CD14-positive monocyte (primary cell): ENCODE data around the gene SLC9A9. TPM values are rescaled to one million over a fixed set of nuclear protein-coding genes. Genes with fewer than 3 reads are reported as not detected.

Experiments used
- DNase-seq, 3 donors: peaks; one replicate each; pipeline ENCODE4 v3.0.0-alpha.2; 2011 to 2022
- H2AFZ ChIP-seq: 2 replicates; pipeline ENCODE4 v1.6.0; 2012; ENCODE audit warnings: mild to moderate bottlenecking, low read depth, low read length, inconsistent platforms; ENCODE audit not compliant: insufficient read depth, poor library complexity, severe bottlenecking
- H3K27ac ChIP-seq, 2 donors: 1 replicate in 1 of 2; 2 replicates in 1 of 2; pipeline ENCODE4 v1.5.1; 2012 to 2013; ENCODE audit warnings: low read length in 2 of 2, control low read depth in 1 of 2, inconsistent platforms in 1 of 2, low read depth in 1 of 2, mild to moderate bottlenecking in 1 of 2
- H3K27me3 ChIP-seq, 2 donors: one replicate each; pipeline versions ENCODE4 v1.6.0 to v1.6.1; 2011 to 2013; ENCODE audit warnings: low read length in 2 of 2; ENCODE audit not compliant: control insufficient read depth in 2 of 2, insufficient read depth in 2 of 2
- H3K36me3 ChIP-seq, 2 donors: replicated peaks in 1 of 2; 1 replicate in 1 of 2; 2 replicates in 1 of 2; pipeline versions ENCODE4 v1.5.1 to v1.6.1; 2012 to 2013; ENCODE audit warnings: low read length in 2 of 2, control low read depth in 1 of 2, inconsistent platforms in 1 of 2, mild to moderate bottlenecking in 1 of 2; ENCODE audit not compliant: insufficient read depth in 2 of 2, control insufficient read depth in 1 of 2
- H3K4me1 ChIP-seq, 2 donors: 1 replicate in 1 of 2; 2 replicates in 1 of 2; pipeline versions ENCODE4 v1.5.1 to v1.6.1; 2012 to 2013; ENCODE audit warnings: low read length in 2 of 2, control low read depth in 1 of 2, inconsistent platforms in 1 of 2, mild to moderate bottlenecking in 1 of 2, moderate library complexity in 1 of 2; ENCODE audit not compliant: insufficient read depth in 2 of 2, control insufficient read depth in 1 of 2
- H3K4me2 ChIP-seq: replicated peaks from 2 replicates; pipeline ENCODE3; 2012; ENCODE audit warnings: low read length, moderate library complexity, mild to moderate bottlenecking; ENCODE audit not compliant: poor library complexity, severe bottlenecking; ENCODE audit errors: extremely low read depth
- H3K4me3 ChIP-seq, 3 experiments: fragments of 200-600 bp in 1 of 3; sonication (generic) in 1 of 3; replicated peaks in 1 of 3; 1 replicate in 2 of 3; 2 replicates in 1 of 3; pipeline ENCODE4 v1.5.1; 2011 to 2013; ENCODE audit warnings: low read length in 3 of 3, mild to moderate bottlenecking in 3 of 3, control low read depth in 2 of 3, low read depth in 2 of 3, inconsistent platforms in 1 of 3, moderate library complexity in 1 of 3
- H3K79me2 ChIP-seq: 2 replicates; pipeline ENCODE4 v1.6.0; 2012; ENCODE audit warnings: mild to moderate bottlenecking, control low read depth, inconsistent platforms, low read length, moderate library complexity; ENCODE audit not compliant: insufficient read depth
- H3K9ac ChIP-seq: 2 replicates; pipeline ENCODE4 v1.6.0; 2017; ENCODE audit warnings: low read length, mild to moderate bottlenecking; ENCODE audit not compliant: insufficient read depth, poor library complexity, severe bottlenecking
- H3K9me3 ChIP-seq, 2 donors: replicated peaks in 1 of 2; 1 replicate in 1 of 2; 2 replicates in 1 of 2; pipeline versions ENCODE4 v1.5.1 to v1.6.1; 2012 to 2013; ENCODE audit warnings: low read length in 2 of 2, control low read depth in 1 of 2; ENCODE audit not compliant: control insufficient read depth in 1 of 2, insufficient read depth in 1 of 2
- H4K20me1 ChIP-seq: 2 replicates; pipeline ENCODE4 v1.6.0; 2012; ENCODE audit warnings: mild to moderate bottlenecking, low read length, control low read depth, moderate library complexity; ENCODE audit not compliant: insufficient read depth
- H3K27ac Mint-ChIP-seq, 7 donors: one replicate each; pipeline ENCODE4 v1.8.0; 2020; ENCODE audit warnings: mild to moderate bottlenecking in 7 of 7, mixed read lengths in 7 of 7, moderate library complexity in 6 of 7, inconsistent platforms in 2 of 7
- H3K27me3 Mint-ChIP-seq, 3 donors: one replicate each; pipeline ENCODE4 v1.8.0; 2021 to 2022; ENCODE audit warnings: low read depth in 3 of 3, mild to moderate bottlenecking in 3 of 3, mixed read lengths in 3 of 3, moderate library complexity in 3 of 3, inconsistent platforms in 1 of 3
- H3K36me3 Mint-ChIP-seq, 2 donors: one replicate each; pipeline ENCODE4 v1.8.0; 2020; ENCODE audit warnings: mixed read lengths in 2 of 2, inconsistent platforms in 1 of 2, mild to moderate bottlenecking in 1 of 2
- H3K4me1 Mint-ChIP-seq: one replicate; pipeline ENCODE4 v1.8.0; 2020; ENCODE audit warnings: mild to moderate bottlenecking, mixed read lengths
- H3K4me3 Mint-ChIP-seq, 2 donors: one replicate each; pipeline ENCODE4 v1.8.0; 2020; ENCODE audit warnings: mild to moderate bottlenecking in 2 of 2, mixed read lengths in 2 of 2, moderate library complexity in 1 of 2
- H3K9me3 Mint-ChIP-seq, 7 donors: one replicate each; pipeline ENCODE4 v1.8.0; 2020 to 2022; ENCODE audit warnings: mixed read lengths in 7 of 7, mild to moderate bottlenecking in 6 of 7, moderate library complexity in 6 of 7, inconsistent platforms in 2 of 7
- CTCF ChIP-seq: fragments of 200-600 bp; IDR thresholded peaks from one replicate; pipeline ENCODE4 v1.8.0; 2022; ENCODE audit warnings: antibody characterized with exemption, mild to moderate bottlenecking
- WGBS: methylation state at CpG from one replicate; pipeline ENCODE4 v1.1.5; 2013; ENCODE audit warnings: missing lambda C conversion rate; ENCODE audit not compliant: insufficient coverage; 5-methylcytosine and 5-hydroxymethylcytosine counted together
- intact Hi-C, 2 donors: fragments of 100-400 bp; cut with micrococcal nuclease; formaldehyde crosslinking; loops; one replicate each; pipeline versions ENCODE4 v1.15.0 to v1.15.1; 2023
- polyA plus RNA-seq, 3 donors: library from polyadenylated mRNA; depleted of rRNA in 1 of 3; unstranded in 2 of 3; stranded (reverse) in 1 of 3; fragments of 300-500 nt in 2 of 3; fragments of >200 nt in 1 of 3; fragmentation: Illumina TruSeq in 2 of 3; gene quantifications; 1 replicate in 2 of 3; 2 replicates in 1 of 3; pipeline ENCODE4 v1.2.3, GENCODE V29; 2012 to 2021

SLC9A9 gene
- polyA plus RNA-seq, 3 donors = 14.1 to 32.8 (median 27.0) TPM

GRCh38 chr3:143526011-143526545 lies 322.2 kb downstream of the SLC9A9 start:
- Histone ChIP-seq H3K27me3 (no peaks in the 10 kb centered on the region), H3K4me3 (no peak overlapping the region), H3K9me3 (no peaks in the 10 kb centered on the region), H2AFZ (no peak overlapping the region), H3K27ac (no peak overlapping the region), H3K79me2 (no peaks in the 10 kb centered on the region), H3K4me2 (no peak overlapping the region), H3K36me3 (no peaks in the 10 kb centered on the region), H3K4me1 (peaks cover 8 to 10% of the 10 kb centered on the region in 2 donors), H4K20me1 (no peaks in the 10 kb centered on the region), H3K9ac (no peak overlapping the region)
- H3K9me3 Mint-ChIP-seq = peaks cover 0 to 5% (median 0%) of the 10 kb centered on the region in 7 donors
- H3K36me3 Mint-ChIP-seq = peaks cover 10 to 23% of the 10 kb centered on the region in 2 donors
- no CpG with 5 or more reads among the region's 1 CpG for WGBS
- peaks cover 16% of the 10 kb centered on the region for H3K4me1 Mint-ChIP-seq
- no peak overlapping the region for H3K27ac Mint-ChIP-seq
- H3K4me3 Mint-ChIP-seq = no peak overlapping the region
- TF ChIP-seq CTCF = no peak
- peaks cover 0 to 2% (median 0%) of the 10 kb centered on the region in 3 donors for H3K27me3 Mint-ChIP-seq
- intact Hi-C loops = no loop called here
- no peak for DNase-seq

GRCh38 chr3:143525408-143525807 lies 322.9 kb downstream of the SLC9A9 start:
- Histone ChIP-seq H4K20me1 (no peaks in the 10 kb centered on the region), H3K27ac (no peak overlapping the region), H3K4me3 (no peak overlapping the region), H3K4me1 (peaks cover 8 to 10% of the 10 kb centered on the region in 2 donors), H3K4me2 (no peak overlapping the region), H3K27me3 (no peaks in the 10 kb centered on the region), H2AFZ (no peak overlapping the region), H3K79me2 (no peaks in the 10 kb centered on the region), H3K36me3 (no peaks in the 10 kb centered on the region), H3K9me3 (no peaks in the 10 kb centered on the region), H3K9ac (no peak overlapping the region)
- WGBS = no CpG with 5 or more reads among the region's 2 CpGs
- Mint-ChIP-seq H3K36me3 (peaks cover 10 to 20% of the 10 kb centered on the region in 2 donors), H3K27me3 (peaks cover 0 to 2% (median 0%) of the 10 kb centered on the region in 3 donors), H3K4me1 (peaks cover 16% of the 10 kb centered on the region), H3K9me3 (peaks cover 0 to 5% (median 0%) of the 10 kb centered on the region in 7 donors), H3K27ac (no peak overlapping the region), H3K4me3 (no peak overlapping the region)
- TF ChIP-seq CTCF = no peak
- intact Hi-C loops = no loop called here
- DNase-seq = no peak
